WTC11 (cell line): ENCODE measurements around the gene DHX36. TPM values are rescaled to one million over a fixed set of nuclear protein-coding genes. Genes with fewer than 3 reads are reported as not detected.

Experiments
- ATAC-seq: fragments of 200-7000 bp; cut with Tn5 transposase; 2 replicates; pipeline ENCODE4 v1.10.0; 2021; ENCODE audit warnings: mild to moderate bottlenecking, moderate library complexity
- CTCF ChIA-PET: fragments of 300-600 bp; sonication (Branson Sonifier 250); formaldehyde crosslinking; loops from one replicate; lab custom pipeline; 2021; ENCODE audit warnings: antibody characterized with exemption; lab: Charles Lee
- POLR2A ChIA-PET: fragments of 350-600 bp; sonication (Branson Sonifier 250); formaldehyde crosslinking; loops from one replicate; lab custom pipeline; 2021; ENCODE audit warnings: antibody characterized with exemption; lab: Charles Lee
- DNase-seq: peaks from one replicate; pipeline ENCODE4 v3.0.0; 2021; ENCODE audit warnings: low spot score
- H3K27ac Mint-ChIP-seq: 2 replicates; pipeline ENCODE4 v1.8.0; 2021; ENCODE audit warnings: mixed read lengths
- H3K27me3 Mint-ChIP-seq: 2 replicates; pipeline ENCODE4 v1.8.0; 2021; ENCODE audit warnings: low read depth, mild to moderate bottlenecking, moderate library complexity, mixed read lengths
- H3K36me3 Mint-ChIP-seq: 2 replicates; pipeline ENCODE4 v1.8.0; 2021; ENCODE audit warnings: mixed read lengths
- H3K4me1 Mint-ChIP-seq: 2 replicates; pipeline ENCODE4 v1.8.0; 2022; ENCODE audit warnings: mixed read lengths
- H3K4me3 Mint-ChIP-seq: 2 replicates; pipeline ENCODE4 v1.8.0; 2021; ENCODE audit warnings: mild to moderate bottlenecking, moderate library complexity, mixed read lengths
- H3K9me3 Mint-ChIP-seq: 2 replicates; pipeline ENCODE4 v1.8.0; 2021; ENCODE audit warnings: mixed read lengths
- CREM ChIP-seq: sonication (generic); formaldehyde crosslinking; IDR thresholded peaks from 2 replicates; pipeline ENCODE4 v1.8.1; 2022; ENCODE audit warnings: mild to moderate bottlenecking, missing genetic modification reagents, moderate library complexity
- EMX1 ChIP-seq: fragments of 250-450 bp; sonication (Bioruptor Pico); IDR thresholded peaks from 2 replicates; pipeline ENCODE4 v1.8.0; 2021; ENCODE audit warnings: mild to moderate bottlenecking
- ESRRA ChIP-seq: sonication (generic); formaldehyde crosslinking; IDR thresholded peaks from 2 replicates; pipeline ENCODE4 v1.8.1; 2022; ENCODE audit warnings: mild to moderate bottlenecking, missing genetic modification reagents, borderline replicate concordance
- GABPB1 ChIP-seq: sonication (generic); formaldehyde crosslinking; IDR thresholded peaks from 2 replicates; pipeline ENCODE4 v1.8.1; 2023; ENCODE audit warnings: mild to moderate bottlenecking, missing genetic modification reagents
- GRHL2 ChIP-seq: fragments of 250-450 bp; sonication (Bioruptor Pico); IDR thresholded peaks from 2 replicates; pipeline ENCODE4 v1.8.0; 2022; ENCODE audit warnings: mild to moderate bottlenecking, moderate library complexity; ENCODE audit not compliant: insufficient replicate concordance, severe bottlenecking
- NFATC4 ChIP-seq: fragments of 250-450 bp; sonication (Bioruptor Pico); IDR thresholded peaks from 2 replicates; pipeline ENCODE4 v1.9.0; 2021; ENCODE audit warnings: mild to moderate bottlenecking
- NR2C2 ChIP-seq: sonication (generic); formaldehyde crosslinking; IDR thresholded peaks from 2 replicates; pipeline ENCODE4 v1.8.0; 2022; ENCODE audit warnings: mild to moderate bottlenecking, missing genetic modification reagents
- SP1 ChIP-seq: sonication (generic); formaldehyde crosslinking; conservative IDR thresholded peaks from 2 replicates; pipeline ENCODE4 v1.8.1; 2022; ENCODE audit warnings: missing genetic modification reagents
- ZBTB21 ChIP-seq: sonication (generic); formaldehyde crosslinking; IDR thresholded peaks from 2 replicates; pipeline ENCODE4 v1.8.1; 2023; ENCODE audit warnings: mild to moderate bottlenecking, missing genetic modification reagents, borderline replicate concordance
- ZNF219 ChIP-seq: sonication (generic); formaldehyde crosslinking; IDR thresholded peaks from 2 replicates; pipeline ENCODE4 v1.8.0; 2023; ENCODE audit warnings: missing genetic modification reagents, mild to moderate bottlenecking, borderline replicate concordance
- ZNF232 ChIP-seq: sonication (generic); formaldehyde crosslinking; IDR thresholded peaks from 2 replicates; pipeline ENCODE4 v1.8.0; 2022; ENCODE audit warnings: mild to moderate bottlenecking, missing genetic modification reagents
- ZNF263 ChIP-seq: sonication (generic); formaldehyde crosslinking; IDR thresholded peaks from 2 replicates; pipeline ENCODE4 v1.8.1; 2022; ENCODE audit warnings: low read depth, mild to moderate bottlenecking, moderate library complexity, missing genetic modification reagents
- ZNF396 ChIP-seq: fragments of 250-450 bp; sonication (Bioruptor Pico); IDR thresholded peaks from 2 replicates; pipeline ENCODE4 v1.8.0; 2021; ENCODE audit warnings: mild to moderate bottlenecking, moderate library complexity, borderline replicate concordance
- total RNA-seq: library from RNA; stranded (reverse); gene quantifications from 3 replicates; pipeline ENCODE4 v1.2.3, GENCODE V29; 2021
- TF ChIP-seq, protein P1 (sequence below): sonication (generic); formaldehyde crosslinking; conservative IDR thresholded peaks from 2 replicates; pipeline ENCODE4 v1.8.1; 2023; ENCODE audit warnings: mild to moderate bottlenecking, low read depth, missing genetic modification reagents, moderate library complexity
- TF ChIP-seq, protein P2 (sequence below): sonication (generic); formaldehyde crosslinking; IDR thresholded peaks from 2 replicates; pipeline ENCODE4 v1.8.1; 2022; ENCODE audit warnings: mild to moderate bottlenecking, missing genetic modification reagents, moderate library complexity, borderline replicate concordance
- TF ChIP-seq, protein P3 (sequence below): sonication (generic); formaldehyde crosslinking; IDR thresholded peaks from 2 replicates; pipeline ENCODE4 v1.8.0; 2023; ENCODE audit warnings: mild to moderate bottlenecking, missing genetic modification reagents
- TF ChIP-seq, protein P4 (sequence below): fragments of 250-450 bp; sonication (Bioruptor Pico); conservative IDR thresholded peaks from 2 replicates; pipeline ENCODE4 v1.9.0; 2021; ENCODE audit warnings: mild to moderate bottlenecking
- TF ChIP-seq, protein P5 (sequence below): sonication (generic); formaldehyde crosslinking; IDR thresholded peaks from 2 replicates; pipeline ENCODE4 v1.8.0; 2022; ENCODE audit warnings: mild to moderate bottlenecking, missing genetic modification reagents
- TF ChIP-seq, protein P6 (sequence below): fragments of 250-450 bp; sonication (Bioruptor Pico); IDR thresholded peaks from 2 replicates; pipeline ENCODE4 v1.9.0; 2021; ENCODE audit warnings: mild to moderate bottlenecking
- TF ChIP-seq, protein P7 (sequence below): sonication (generic); formaldehyde crosslinking; IDR thresholded peaks from 2 replicates; pipeline ENCODE4 v1.8.0; 2023; ENCODE audit warnings: missing genetic modification reagents
- TF ChIP-seq, protein P8 (sequence below): sonication (generic); formaldehyde crosslinking; conservative IDR thresholded peaks from 2 replicates; pipeline ENCODE4 v1.8.1; 2022; ENCODE audit warnings: mild to moderate bottlenecking, missing genetic modification reagents

The DHX36 gene
- total RNA-seq, 1 experiment from 2014 or later: 100 TPM

DNA sequence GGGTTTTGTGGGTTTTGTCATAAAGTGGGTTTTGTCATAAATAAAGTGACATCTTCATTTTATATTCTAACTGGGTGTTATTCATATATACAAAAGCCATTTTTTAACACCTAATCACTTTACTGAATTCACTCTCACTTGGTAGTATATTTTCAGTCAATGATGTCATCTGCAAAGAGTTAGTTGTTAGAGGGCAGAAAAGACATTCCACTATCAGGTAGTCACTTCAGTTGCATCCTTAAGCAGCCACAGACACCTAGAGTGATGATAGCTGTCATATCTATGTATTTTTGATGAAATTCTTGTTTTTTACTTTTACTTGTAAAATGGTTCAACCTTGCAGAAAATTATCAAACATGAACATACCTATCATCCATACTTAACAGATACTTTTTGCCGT, 89.0 kb downstream of the DHX36 start (continued):
- TF ChIP-seq, protein P1, sequence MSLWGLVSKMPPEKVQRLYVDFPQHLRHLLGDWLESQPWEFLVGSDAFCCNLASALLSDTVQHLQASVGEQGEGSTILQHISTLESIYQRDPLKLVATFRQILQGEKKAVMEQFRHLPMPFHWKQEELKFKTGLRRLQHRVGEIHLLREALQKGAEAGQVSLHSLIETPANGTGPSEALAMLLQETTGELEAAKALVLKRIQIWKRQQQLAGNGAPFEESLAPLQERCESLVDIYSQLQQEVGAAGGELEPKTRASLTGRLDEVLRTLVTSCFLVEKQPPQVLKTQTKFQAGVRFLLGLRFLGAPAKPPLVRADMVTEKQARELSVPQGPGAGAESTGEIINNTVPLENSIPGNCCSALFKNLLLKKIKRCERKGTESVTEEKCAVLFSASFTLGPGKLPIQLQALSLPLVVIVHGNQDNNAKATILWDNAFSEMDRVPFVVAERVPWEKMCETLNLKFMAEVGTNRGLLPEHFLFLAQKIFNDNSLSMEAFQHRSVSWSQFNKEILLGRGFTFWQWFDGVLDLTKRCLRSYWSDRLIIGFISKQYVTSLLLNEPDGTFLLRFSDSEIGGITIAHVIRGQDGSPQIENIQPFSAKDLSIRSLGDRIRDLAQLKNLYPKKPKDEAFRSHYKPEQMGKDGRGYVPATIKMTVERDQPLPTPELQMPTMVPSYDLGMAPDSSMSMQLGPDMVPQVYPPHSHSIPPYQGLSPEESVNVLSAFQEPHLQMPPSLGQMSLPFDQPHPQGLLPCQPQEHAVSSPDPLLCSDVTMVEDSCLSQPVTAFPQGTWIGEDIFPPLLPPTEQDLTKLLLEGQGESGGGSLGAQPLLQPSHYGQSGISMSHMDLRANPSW: no peak
- TF ChIP-seq ZNF396 (CRISPR knock-in tag) (no peak), ZNF232 (CRISPR knock-in tag) (no peak), NR2C2 (CRISPR knock-in tag) (no peak), ZBTB21 (no peak), GRHL2 (CRISPR knock-in tag) (no peak), ZNF263 (no peak)
- TF ChIP-seq, protein P2, sequence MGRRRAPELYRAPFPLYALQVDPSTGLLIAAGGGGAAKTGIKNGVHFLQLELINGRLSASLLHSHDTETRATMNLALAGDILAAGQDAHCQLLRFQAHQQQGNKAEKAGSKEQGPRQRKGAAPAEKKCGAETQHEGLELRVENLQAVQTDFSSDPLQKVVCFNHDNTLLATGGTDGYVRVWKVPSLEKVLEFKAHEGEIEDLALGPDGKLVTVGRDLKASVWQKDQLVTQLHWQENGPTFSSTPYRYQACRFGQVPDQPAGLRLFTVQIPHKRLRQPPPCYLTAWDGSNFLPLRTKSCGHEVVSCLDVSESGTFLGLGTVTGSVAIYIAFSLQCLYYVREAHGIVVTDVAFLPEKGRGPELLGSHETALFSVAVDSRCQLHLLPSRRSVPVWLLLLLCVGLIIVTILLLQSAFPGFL (CRISPR knock-in tag): no peak
- TF ChIP-seq, all 79 proteins: peak for 0

DNA sequence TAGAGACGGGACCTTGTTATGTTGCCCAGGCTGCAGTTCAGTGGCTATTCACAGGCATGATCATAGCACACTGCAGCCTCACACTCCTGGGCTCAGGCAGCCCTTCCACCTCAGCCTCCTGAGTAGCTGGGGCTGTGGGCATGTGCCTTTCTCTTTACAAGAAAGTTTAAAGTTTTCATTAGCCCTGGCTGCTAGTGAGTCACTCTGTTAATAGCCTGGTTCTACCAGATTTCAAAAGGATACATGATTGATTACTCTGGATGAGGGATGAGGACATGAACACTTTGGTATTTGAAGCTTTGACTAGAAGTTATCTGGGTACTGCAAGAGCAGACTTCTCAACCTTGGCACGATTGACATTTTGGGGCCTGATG, 95.1 kb downstream of the DHX36 start:
- no peak for ATAC-seq
- H3K9me3 Mint-ChIP-seq: no peaks in the 10 kb centered on the region
- no peak overlapping the region for H3K27ac Mint-ChIP-seq
- TF ChIP-seq, protein P3, sequence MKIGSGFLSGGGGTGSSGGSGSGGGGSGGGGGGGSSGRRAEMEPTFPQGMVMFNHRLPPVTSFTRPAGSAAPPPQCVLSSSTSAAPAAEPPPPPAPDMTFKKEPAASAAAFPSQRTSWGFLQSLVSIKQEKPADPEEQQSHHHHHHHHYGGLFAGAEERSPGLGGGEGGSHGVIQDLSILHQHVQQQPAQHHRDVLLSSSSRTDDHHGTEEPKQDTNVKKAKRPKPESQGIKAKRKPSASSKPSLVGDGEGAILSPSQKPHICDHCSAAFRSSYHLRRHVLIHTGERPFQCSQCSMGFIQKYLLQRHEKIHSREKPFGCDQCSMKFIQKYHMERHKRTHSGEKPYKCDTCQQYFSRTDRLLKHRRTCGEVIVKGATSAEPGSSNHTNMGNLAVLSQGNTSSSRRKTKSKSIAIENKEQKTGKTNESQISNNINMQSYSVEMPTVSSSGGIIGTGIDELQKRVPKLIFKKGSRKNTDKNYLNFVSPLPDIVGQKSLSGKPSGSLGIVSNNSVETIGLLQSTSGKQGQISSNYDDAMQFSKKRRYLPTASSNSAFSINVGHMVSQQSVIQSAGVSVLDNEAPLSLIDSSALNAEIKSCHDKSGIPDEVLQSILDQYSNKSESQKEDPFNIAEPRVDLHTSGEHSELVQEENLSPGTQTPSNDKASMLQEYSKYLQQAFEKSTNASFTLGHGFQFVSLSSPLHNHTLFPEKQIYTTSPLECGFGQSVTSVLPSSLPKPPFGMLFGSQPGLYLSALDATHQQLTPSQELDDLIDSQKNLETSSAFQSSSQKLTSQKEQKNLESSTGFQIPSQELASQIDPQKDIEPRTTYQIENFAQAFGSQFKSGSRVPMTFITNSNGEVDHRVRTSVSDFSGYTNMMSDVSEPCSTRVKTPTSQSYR (CRISPR knock-in tag): no peak
- TF ChIP-seq, protein P4, sequence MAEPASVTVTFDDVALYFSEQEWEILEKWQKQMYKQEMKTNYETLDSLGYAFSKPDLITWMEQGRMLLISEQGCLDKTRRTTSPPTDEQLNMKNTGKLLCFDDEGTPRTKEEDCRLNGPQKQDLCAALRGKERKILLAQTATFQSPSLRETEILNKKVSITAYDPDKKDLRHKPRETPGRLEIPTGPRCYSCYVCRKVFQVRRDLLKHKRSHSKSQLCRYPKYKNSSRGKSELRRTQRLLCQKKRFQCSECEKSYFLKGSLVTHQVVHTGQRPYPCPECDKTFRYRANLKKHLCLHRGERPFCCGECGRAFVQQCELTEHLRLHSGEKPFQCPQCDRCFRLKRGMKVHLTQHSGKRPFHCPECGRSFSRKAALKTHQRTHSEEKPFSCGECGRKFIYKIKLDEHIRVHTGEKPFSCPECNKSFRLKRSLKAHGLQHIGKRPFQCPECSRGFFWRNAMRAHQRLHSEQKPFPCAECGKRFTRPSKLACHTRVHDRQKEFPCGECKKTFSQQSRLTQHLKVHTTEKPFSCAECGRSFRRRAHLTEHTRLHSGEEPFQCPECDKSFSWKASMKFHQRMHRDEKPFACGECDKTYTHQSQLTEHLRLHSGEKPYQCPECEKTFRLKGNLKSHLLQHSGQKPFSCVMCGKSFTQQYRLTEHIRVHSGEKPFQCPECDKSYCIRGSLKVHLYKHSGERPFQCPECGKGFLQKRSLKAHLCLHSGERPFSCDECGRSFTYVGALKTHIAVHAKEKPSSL (CRISPR knock-in tag): no peak
- TF ChIP-seq GABPB1 (CRISPR knock-in tag) (no peak), EMX1 (CRISPR knock-in tag) (no peak), ZNF219 (CRISPR knock-in tag) (no peak), SP1 (CRISPR knock-in tag) (no peak), ESRRA (CRISPR knock-in tag) (no peak), NFATC4 (CRISPR knock-in tag) (no peak), ZNF396 (CRISPR knock-in tag) (no peak), CREM (no peak)
- TF ChIP-seq, protein P5, sequence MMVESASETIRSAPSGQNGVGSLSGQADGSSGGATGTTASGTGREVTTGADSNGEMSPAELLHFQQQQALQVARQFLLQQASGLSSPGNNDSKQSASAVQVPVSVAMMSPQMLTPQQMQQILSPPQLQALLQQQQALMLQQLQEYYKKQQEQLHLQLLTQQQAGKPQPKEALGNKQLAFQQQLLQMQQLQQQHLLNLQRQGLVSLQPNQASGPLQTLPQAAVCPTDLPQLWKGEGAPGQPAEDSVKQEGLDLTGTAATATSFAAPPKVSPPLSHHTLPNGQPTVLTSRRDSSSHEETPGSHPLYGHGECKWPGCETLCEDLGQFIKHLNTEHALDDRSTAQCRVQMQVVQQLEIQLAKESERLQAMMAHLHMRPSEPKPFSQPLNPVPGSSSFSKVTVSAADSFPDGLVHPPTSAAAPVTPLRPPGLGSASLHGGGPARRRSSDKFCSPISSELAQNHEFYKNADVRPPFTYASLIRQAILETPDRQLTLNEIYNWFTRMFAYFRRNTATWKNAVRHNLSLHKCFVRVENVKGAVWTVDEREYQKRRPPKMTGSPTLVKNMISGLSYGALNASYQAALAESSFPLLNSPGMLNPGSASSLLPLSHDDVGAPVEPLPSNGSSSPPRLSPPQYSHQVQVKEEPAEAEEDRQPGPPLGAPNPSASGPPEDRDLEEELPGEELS (CRISPR knock-in tag): no peak
- TF ChIP-seq, protein P6, sequence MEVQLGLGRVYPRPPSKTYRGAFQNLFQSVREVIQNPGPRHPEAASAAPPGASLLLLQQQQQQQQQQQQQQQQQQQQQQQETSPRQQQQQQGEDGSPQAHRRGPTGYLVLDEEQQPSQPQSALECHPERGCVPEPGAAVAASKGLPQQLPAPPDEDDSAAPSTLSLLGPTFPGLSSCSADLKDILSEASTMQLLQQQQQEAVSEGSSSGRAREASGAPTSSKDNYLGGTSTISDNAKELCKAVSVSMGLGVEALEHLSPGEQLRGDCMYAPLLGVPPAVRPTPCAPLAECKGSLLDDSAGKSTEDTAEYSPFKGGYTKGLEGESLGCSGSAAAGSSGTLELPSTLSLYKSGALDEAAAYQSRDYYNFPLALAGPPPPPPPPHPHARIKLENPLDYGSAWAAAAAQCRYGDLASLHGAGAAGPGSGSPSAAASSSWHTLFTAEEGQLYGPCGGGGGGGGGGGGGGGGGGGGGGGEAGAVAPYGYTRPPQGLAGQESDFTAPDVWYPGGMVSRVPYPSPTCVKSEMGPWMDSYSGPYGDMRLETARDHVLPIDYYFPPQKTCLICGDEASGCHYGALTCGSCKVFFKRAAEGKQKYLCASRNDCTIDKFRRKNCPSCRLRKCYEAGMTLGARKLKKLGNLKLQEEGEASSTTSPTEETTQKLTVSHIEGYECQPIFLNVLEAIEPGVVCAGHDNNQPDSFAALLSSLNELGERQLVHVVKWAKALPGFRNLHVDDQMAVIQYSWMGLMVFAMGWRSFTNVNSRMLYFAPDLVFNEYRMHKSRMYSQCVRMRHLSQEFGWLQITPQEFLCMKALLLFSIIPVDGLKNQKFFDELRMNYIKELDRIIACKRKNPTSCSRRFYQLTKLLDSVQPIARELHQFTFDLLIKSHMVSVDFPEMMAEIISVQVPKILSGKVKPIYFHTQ: no peak
- TF ChIP-seq, protein P7, sequence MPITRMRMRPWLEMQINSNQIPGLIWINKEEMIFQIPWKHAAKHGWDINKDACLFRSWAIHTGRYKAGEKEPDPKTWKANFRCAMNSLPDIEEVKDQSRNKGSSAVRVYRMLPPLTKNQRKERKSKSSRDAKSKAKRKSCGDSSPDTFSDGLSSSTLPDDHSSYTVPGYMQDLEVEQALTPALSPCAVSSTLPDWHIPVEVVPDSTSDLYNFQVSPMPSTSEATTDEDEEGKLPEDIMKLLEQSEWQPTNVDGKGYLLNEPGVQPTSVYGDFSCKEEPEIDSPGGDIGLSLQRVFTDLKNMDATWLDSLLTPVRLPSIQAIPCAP (CRISPR knock-in tag): no peak
- TF ChIP-seq, protein P8, sequence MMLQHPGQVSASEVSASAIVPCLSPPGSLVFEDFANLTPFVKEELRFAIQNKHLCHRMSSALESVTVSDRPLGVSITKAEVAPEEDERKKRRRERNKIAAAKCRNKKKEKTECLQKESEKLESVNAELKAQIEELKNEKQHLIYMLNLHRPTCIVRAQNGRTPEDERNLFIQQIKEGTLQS (CRISPR knock-in tag): no peak
- H3K27me3 Mint-ChIP-seq: no peaks in the 10 kb centered on the region
- no peak for DNase-seq
- ChIA-PET CTCF (no interaction called here), POLR2A (interaction anchor here (0.9 kb wide), 1 partner anchor 55 kb away, joined by 3 read pairs; no protein-coding TSS in a partner anchor)
- H3K4me3 Mint-ChIP-seq: no peak overlapping the region
- no peaks in the 10 kb centered on the region; the same call in 1 of the 2 replicates for H3K36me3 Mint-ChIP-seq
- peaks cover 5% of the 10 kb centered on the region; the same call in 1 of the 2 replicates for H3K4me1 Mint-ChIP-seq
